ENCODE results near the gene CDH12.

The CDH12 gene

GRCh38 chr5:21809611-21810010 is 1043.5 kb downstream of the CDH12 start:
- Histone ChIP-seq H4K8ac (ENCODE audit: low read depth, low read length) (no peak overlapping the region), H3K4me3 (ENCODE audit: low read depth, low read length) (no peak overlapping the region), H3K9ac (ENCODE audit: low read length) (no peak overlapping the region), H3K4ac (ENCODE audit: low read depth, low read length) (no peak overlapping the region), H4K12ac (ENCODE audit: low read depth, low read length) (no peak overlapping the region), H3K79me2 (ENCODE audit: control insufficient read depth, insufficient read depth, low read length, poor library complexity) (no peaks in the 10 kb centered on the region), H3K4me1 (ENCODE audit: control insufficient read depth in 1 of 2, insufficient read depth in 2 of 2, low read length in 2 of 2) (peaks cover 0 to 2% of the 10 kb centered on the region in 2 experiments), H3K9me3 (ENCODE audit: insufficient read depth, low read depth, low read length) (no peaks in the 10 kb centered on the region), H3K14ac (ENCODE audit: low read length) (no peak overlapping the region), H2AFZ (ENCODE audit: insufficient read depth, low read length, poor library complexity) (no peak overlapping the region), H3K36me3 (ENCODE audit: control insufficient read depth in 1 of 2, insufficient read depth in 2 of 2, low read length in 2 of 2) (no peaks in the 10 kb centered on the region), H4K91ac (ENCODE audit: low read depth, low read length) (no peak overlapping the region), H3K27ac (ENCODE audit: low read depth, low read length) (no peak overlapping the region), H3K79me1 (ENCODE audit: low read length) (no peaks in the 10 kb centered on the region), H2BK5ac (ENCODE audit: low read depth, low read length, poor library complexity) (no peak overlapping the region), H2BK120ac (ENCODE audit: insufficient read depth, low read length, poor library complexity) (no peak overlapping the region), H2AK5ac (ENCODE audit: low read length) (no peak overlapping the region), H3K18ac (ENCODE audit: low read length) (no peak overlapping the region), H3K23ac (ENCODE audit: low read length) (no peak overlapping the region), H3K27me3 (ENCODE audit: insufficient read depth, low read length) (no peaks in the 10 kb centered on the region), H3K4me2 (ENCODE audit: low read length) (no peak overlapping the region), H2BK12ac (ENCODE audit: low read length) (no peak overlapping the region)
- WGBS (ENCODE audit: extremely low coverage, insufficient coverage, insufficient read length) = no CpG with 5 or more reads among the region's 2 CpGs
- peak; percentile 34 to 81 for DNase-seq

DNA sequence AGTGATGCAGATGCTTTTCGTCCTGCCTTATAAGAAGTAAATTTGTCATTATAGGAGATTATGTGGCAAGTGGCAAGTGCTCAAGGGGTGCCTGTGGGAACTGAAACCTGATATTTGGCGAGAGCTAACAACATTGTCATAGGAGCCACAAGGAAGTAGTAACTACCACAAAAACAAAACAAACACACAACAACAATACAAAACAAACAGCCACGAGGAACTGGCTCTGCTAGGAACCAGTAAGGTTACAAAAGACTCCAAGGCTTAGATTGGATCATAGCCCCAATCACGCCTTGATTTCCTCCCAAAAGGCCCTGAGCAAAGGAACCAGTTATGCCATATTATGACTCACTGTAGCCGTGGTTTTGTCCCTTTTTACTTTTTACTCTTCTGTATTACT is 1045.2 kb downstream of the CDH12 start:
- no peaks in the 10 kb centered on the region for H3K36me3 ChIP-seq (ENCODE audit: control insufficient read depth in 1 of 2, insufficient read depth in 2 of 2, low read length in 2 of 2)
- H3K9me3 ChIP-seq (ENCODE audit: insufficient read depth, low read depth, low read length) = no peaks in the 10 kb centered on the region
- no peak overlapping the region for H3K4ac ChIP-seq (ENCODE audit: low read depth, low read length)
- H3K14ac ChIP-seq (ENCODE audit: low read length) = no peak overlapping the region
- H3K27ac ChIP-seq (ENCODE audit: low read depth, low read length) = no peak overlapping the region
- H2AFZ ChIP-seq (ENCODE audit: insufficient read depth, low read length, poor library complexity) = no peak overlapping the region
- peak in 1 of 2 donors; percentile 44 for DNase-seq
- H2AK5ac ChIP-seq (ENCODE audit: low read length) = no peak overlapping the region
- peaks cover 0 to 2% of the 10 kb centered on the region in 2 experiments for H3K4me1 ChIP-seq (ENCODE audit: control insufficient read depth in 1 of 2, insufficient read depth in 2 of 2, low read length in 2 of 2)
- H3K9ac ChIP-seq (ENCODE audit: low read length) = no peak overlapping the region
- no peak overlapping the region for H3K4me3 ChIP-seq (ENCODE audit: low read depth, low read length)
- H4K91ac ChIP-seq (ENCODE audit: low read depth, low read length) = no peak overlapping the region
- no peak overlapping the region for H3K4me2 ChIP-seq (ENCODE audit: low read length)
- no peaks in the 10 kb centered on the region for H3K27me3 ChIP-seq (ENCODE audit: insufficient read depth, low read length)
- H4K12ac ChIP-seq (ENCODE audit: low read depth, low read length) = no peak overlapping the region
- H2BK120ac ChIP-seq (ENCODE audit: insufficient read depth, low read length, poor library complexity) = no peak overlapping the region
- H2BK12ac ChIP-seq (ENCODE audit: low read length) = no peak overlapping the region
- H2BK5ac ChIP-seq (ENCODE audit: low read depth, low read length, poor library complexity) = no peak overlapping the region
- no peak overlapping the region for H3K23ac ChIP-seq (ENCODE audit: low read length)
- no peaks in the 10 kb centered on the region for H3K79me2 ChIP-seq (ENCODE audit: control insufficient read depth, insufficient read depth, low read length, poor library complexity)
- WGBS (ENCODE audit: extremely low coverage, insufficient coverage, insufficient read length) = no CpG with 5 or more reads among the region's 5 CpGs
- no peaks in the 10 kb centered on the region for H3K79me1 ChIP-seq (ENCODE audit: low read length)
- no peak overlapping the region for H4K8ac ChIP-seq (ENCODE audit: low read depth, low read length)
- no peak overlapping the region for H3K18ac ChIP-seq (ENCODE audit: low read length)

GRCh38 chr5:21806943-21807342 is 1046.2 kb downstream of the CDH12 start:
- no peak overlapping the region for H2BK5ac ChIP-seq (ENCODE audit: low read depth, low read length, poor library complexity)
- H3K18ac ChIP-seq (ENCODE audit: low read length) = no peak overlapping the region
- no peak overlapping the region for H2BK120ac ChIP-seq (ENCODE audit: insufficient read depth, low read length, poor library complexity)
- no CpG with 5 or more reads among the region's 1 CpG for whole genome bisulfite sequencing (ENCODE audit: extremely low coverage, insufficient coverage, insufficient read length)
- no peaks in the 10 kb centered on the region for H3K79me2 ChIP-seq (ENCODE audit: control insufficient read depth, insufficient read depth, low read length, poor library complexity)
- no peak overlapping the region for H4K91ac ChIP-seq (ENCODE audit: low read depth, low read length)
- no peaks in the 10 kb centered on the region for H3K27me3 ChIP-seq (ENCODE audit: insufficient read depth, low read length)
- H3K14ac ChIP-seq (ENCODE audit: low read length) = no peak overlapping the region
- H3K4ac ChIP-seq (ENCODE audit: low read depth, low read length) = no peak overlapping the region
- H3K23ac ChIP-seq (ENCODE audit: low read length) = no peak overlapping the region
- no peaks in the 10 kb centered on the region for H3K36me3 ChIP-seq (ENCODE audit: control insufficient read depth in 1 of 2, insufficient read depth in 2 of 2, low read length in 2 of 2)
- no peaks in the 10 kb centered on the region for H3K9me3 ChIP-seq (ENCODE audit: insufficient read depth, low read depth, low read length)
- H2AFZ ChIP-seq (ENCODE audit: insufficient read depth, low read length, poor library complexity) = no peak overlapping the region
- peaks cover 0 to 2% of the 10 kb centered on the region in 2 experiments for H3K4me1 ChIP-seq (ENCODE audit: control insufficient read depth in 1 of 2, insufficient read depth in 2 of 2, low read length in 2 of 2)
- no peak overlapping the region for H3K9ac ChIP-seq (ENCODE audit: low read length)
- H3K4me3 ChIP-seq (ENCODE audit: low read depth, low read length) = no peak overlapping the region
- DNase-seq = peak in 1 of 2 donors; percentile 39
- no peaks in the 10 kb centered on the region for H3K79me1 ChIP-seq (ENCODE audit: low read length)
- no peak overlapping the region for H4K12ac ChIP-seq (ENCODE audit: low read depth, low read length)
- no peak overlapping the region for H2AK5ac ChIP-seq (ENCODE audit: low read length)
- no peak overlapping the region for H2BK12ac ChIP-seq (ENCODE audit: low read length)
- H4K8ac ChIP-seq (ENCODE audit: low read depth, low read length) = no peak overlapping the region
- no peak overlapping the region for H3K4me2 ChIP-seq (ENCODE audit: low read length)
- no peak overlapping the region for H3K27ac ChIP-seq (ENCODE audit: low read depth, low read length)

- H3K4ac ChIP-seq (ENCODE audit: low read depth, low read length) = no peak overlapping the region
- peaks cover 0 to 2% of the 10 kb centered on the region in 2 experiments for H3K4me1 ChIP-seq (ENCODE audit: control insufficient read depth in 1 of 2, insufficient read depth in 2 of 2, low read length in 2 of 2)
- no peak overlapping the region for H4K8ac ChIP-seq (ENCODE audit: low read depth, low read length)
- H3K27ac ChIP-seq (ENCODE audit: low read depth, low read length) = no peak overlapping the region
- H3K4me2 ChIP-seq (ENCODE audit: low read length) = no peak overlapping the region
- H2AFZ ChIP-seq (ENCODE audit: insufficient read depth, low read length, poor library complexity) = no peak overlapping the region
- no peaks in the 10 kb centered on the region for H3K27me3 ChIP-seq (ENCODE audit: insufficient read depth, low read length)
- no peak for DNase-seq
- H3K23ac ChIP-seq (ENCODE audit: low read length) = no peak overlapping the region
- H4K91ac ChIP-seq (ENCODE audit: low read depth, low read length) = no peak overlapping the region
- H2BK12ac ChIP-seq (ENCODE audit: low read length) = no peak overlapping the region
- H3K14ac ChIP-seq (ENCODE audit: low read length) = no peak overlapping the region
- no peak overlapping the region for H2BK120ac ChIP-seq (ENCODE audit: insufficient read depth, low read length, poor library complexity)
- WGBS (ENCODE audit: extremely low coverage, insufficient coverage, insufficient read length) = no CpG with 5 or more reads among the region's 3 CpGs
- no peaks in the 10 kb centered on the region for H3K79me2 ChIP-seq (ENCODE audit: control insufficient read depth, insufficient read depth, low read length, poor library complexity)
- H3K79me1 ChIP-seq (ENCODE audit: low read length) = no peaks in the 10 kb centered on the region
- no peaks in the 10 kb centered on the region for H3K9me3 ChIP-seq (ENCODE audit: insufficient read depth, low read depth, low read length)
- H3K4me3 ChIP-seq (ENCODE audit: low read depth, low read length) = no peak overlapping the region
- H2AK5ac ChIP-seq (ENCODE audit: low read length) = no peak overlapping the region
- H2BK5ac ChIP-seq (ENCODE audit: low read depth, low read length, poor library complexity) = no peak overlapping the region
- H3K18ac ChIP-seq (ENCODE audit: low read length) = no peak overlapping the region
- no peaks in the 10 kb centered on the region for H3K36me3 ChIP-seq (ENCODE audit: control insufficient read depth in 1 of 2, insufficient read depth in 2 of 2, low read length in 2 of 2)
- no peak overlapping the region for H3K9ac ChIP-seq (ENCODE audit: low read length)
- H4K12ac ChIP-seq (ENCODE audit: low read depth, low read length) = no peak overlapping the region
Measured at GRCh38 chr5:21806271-21806670, 1046.9 kb downstream of the CDH12 start.

Data from trophoblast cell (in vitro differentiated cells and primary cell).